NT2/D1 (cell line): ENCODE measurements around the gene NOP56.

ENCODE experiments used
- SUZ12 ChIP-seq: IDR thresholded peaks from 2 replicates; pipeline ENCODE4 v1.6.1; 2011; ENCODE audit not compliant: insufficient read length, insufficient read depth; ENCODE audit errors: extremely low read depth
- YY1 ChIP-seq: IDR thresholded peaks from 2 replicates; pipeline ENCODE4 v1.6.1; 2011; ENCODE audit not compliant: insufficient read length, insufficient read depth
- ZNF274 ChIP-seq: IDR thresholded peaks from 2 replicates; pipeline ENCODE4 v1.6.1; 2011; ENCODE audit warnings: mild to moderate bottlenecking, low read depth, low read length

DNA sequence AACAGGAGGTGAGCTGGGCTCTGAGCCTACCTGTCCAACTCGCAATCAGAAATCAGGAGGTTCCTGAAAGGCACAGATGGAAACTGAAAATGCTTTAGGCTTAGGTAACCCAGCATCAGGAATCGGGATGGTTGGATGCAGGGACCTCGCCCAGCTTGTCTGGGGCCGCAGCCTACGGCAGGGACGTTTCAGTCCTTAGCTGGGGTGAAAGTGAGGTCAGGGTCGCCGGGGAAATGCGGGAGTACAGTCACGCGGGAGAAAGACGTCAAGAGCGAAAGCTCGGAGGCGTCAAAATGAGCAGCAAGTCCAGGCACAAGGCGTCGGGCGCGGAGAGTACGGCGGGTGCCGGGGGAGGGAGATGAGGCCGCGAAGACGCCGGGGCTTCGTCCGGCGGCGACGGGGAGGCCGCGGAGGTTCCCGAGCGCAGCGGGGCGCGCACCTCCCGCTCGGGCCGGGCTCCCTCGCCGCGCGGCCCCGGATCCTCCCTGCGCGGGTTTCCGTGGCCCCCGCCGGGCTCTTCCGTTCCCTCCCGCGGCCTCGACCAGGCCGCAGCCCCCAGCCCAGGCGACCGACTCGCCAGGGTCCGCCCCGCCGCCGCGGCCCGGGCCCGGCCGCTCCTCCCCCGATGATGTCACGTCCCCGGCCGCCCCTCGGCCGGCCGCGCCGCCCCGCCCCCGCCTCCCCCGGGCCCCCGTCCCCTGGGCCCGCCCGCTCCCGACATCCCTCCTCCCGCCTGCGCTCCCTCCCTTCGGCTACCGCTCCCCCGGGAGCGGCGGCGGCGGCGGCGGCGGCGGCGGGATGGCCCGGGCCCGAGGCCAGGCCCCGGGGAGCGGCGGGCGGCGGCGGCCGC, 39.8 kb downstream of the NOP56 start, which contains the start of gene EBF4:
- TF ChIP-seq ZNF274 (no peak), YY1 (no peak), SUZ12 (no peak)
